Measurements from ENCODE around the gene NEDD4.
A peak's percentile ranks its signal among the peaks of the same experiment; 100 is the strongest.
"Not testable (repeated sequence)": the region's sequence is repeated elsewhere in the genome, so short reads cannot be mapped to it uniquely, and the experiment has no call there.

NEDD4 gene

DNA sequence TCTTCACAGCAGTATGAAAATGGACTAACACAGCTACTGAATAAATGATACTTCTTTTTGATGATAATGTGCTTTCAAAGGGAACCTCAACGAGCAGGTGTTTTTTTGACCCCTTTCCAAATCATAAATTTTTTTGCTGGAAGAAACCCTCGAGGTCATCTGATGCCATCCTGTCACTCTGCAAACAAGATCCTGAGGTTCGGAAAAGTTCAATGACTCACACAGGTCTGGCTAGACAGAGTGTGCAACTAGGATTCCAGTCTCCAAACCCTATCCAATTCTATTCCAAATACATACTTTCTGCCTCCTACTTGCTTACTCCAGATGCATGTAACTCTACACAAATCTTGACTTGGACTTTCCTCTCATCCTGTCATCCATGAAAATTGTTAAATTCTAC, 124.7 kb downstream of the NEDD4 start:
- no peak overlapping the region for H3K4me3 ChIP-seq (ENCODE audit: low read depth, low read length)

DNA sequence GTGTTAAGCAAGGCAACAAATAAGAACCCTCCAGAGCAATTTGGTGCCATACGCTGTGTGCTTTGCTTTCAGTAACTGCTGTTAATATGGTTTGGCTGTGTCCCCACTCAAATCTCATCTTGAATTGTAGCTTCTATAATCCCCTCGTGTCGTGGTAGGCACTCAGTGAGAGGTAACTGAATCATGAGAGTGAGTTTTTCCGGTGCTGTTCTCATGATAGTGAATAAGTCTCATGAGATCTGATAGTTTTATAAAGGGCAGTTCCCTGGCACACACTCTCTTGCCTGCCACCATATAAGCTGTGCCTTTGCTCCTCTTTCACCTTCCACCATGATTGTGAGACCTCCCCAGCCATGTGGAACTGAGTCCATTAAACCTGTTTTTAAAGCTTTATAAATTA, 125.1 kb downstream of the NEDD4 start:
- not testable (repeated sequence) for H3K4me3 ChIP-seq (ENCODE audit: low read depth, low read length); DNase-seq (ENCODE audit: low read depth)

More for the DNA sequence above, 124.7 kb downstream of the NEDD4 start:
- TF ChIP-seq, protein P1, sequence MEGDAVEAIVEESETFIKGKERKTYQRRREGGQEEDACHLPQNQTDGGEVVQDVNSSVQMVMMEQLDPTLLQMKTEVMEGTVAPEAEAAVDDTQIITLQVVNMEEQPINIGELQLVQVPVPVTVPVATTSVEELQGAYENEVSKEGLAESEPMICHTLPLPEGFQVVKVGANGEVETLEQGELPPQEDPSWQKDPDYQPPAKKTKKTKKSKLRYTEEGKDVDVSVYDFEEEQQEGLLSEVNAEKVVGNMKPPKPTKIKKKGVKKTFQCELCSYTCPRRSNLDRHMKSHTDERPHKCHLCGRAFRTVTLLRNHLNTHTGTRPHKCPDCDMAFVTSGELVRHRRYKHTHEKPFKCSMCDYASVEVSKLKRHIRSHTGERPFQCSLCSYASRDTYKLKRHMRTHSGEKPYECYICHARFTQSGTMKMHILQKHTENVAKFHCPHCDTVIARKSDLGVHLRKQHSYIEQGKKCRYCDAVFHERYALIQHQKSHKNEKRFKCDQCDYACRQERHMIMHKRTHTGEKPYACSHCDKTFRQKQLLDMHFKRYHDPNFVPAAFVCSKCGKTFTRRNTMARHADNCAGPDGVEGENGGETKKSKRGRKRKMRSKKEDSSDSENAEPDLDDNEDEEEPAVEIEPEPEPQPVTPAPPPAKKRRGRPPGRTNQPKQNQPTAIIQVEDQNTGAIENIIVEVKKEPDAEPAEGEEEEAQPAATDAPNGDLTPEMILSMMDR (IDR thresholded peaks at IDR 0.05; ENCODE audit: control insufficient read depth, extremely low read depth, insufficient read depth) = no peak
- peak; percentile 40 for DNase-seq (ENCODE audit: low read depth)

DNA sequence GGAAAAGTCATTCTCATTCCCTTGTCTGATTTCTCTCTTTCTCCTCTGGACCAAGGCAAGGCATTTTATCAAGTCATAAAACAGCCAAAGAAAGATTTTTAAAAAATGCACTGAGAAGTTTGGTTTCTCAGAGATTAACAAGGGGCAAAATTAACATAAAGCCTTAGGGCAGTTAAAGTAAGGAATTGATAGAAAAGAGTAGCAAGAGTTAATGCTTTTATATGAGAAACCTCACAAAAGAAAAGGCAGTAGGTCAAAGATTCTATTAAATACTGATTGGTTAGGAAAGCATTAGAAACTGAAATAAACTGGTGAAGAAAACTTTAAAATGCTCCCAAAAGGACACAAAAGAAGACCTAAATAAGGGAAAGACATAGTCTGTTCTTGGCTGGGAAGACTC, 129.5 kb downstream of the NEDD4 start:
- TF ChIP-seq, protein P1 (IDR thresholded peaks at IDR 0.05; ENCODE audit: control insufficient read depth, extremely low read depth, insufficient read depth) = no peak
- no peak overlapping the region for H3K4me3 ChIP-seq (ENCODE audit: low read depth, low read length)

DNA sequence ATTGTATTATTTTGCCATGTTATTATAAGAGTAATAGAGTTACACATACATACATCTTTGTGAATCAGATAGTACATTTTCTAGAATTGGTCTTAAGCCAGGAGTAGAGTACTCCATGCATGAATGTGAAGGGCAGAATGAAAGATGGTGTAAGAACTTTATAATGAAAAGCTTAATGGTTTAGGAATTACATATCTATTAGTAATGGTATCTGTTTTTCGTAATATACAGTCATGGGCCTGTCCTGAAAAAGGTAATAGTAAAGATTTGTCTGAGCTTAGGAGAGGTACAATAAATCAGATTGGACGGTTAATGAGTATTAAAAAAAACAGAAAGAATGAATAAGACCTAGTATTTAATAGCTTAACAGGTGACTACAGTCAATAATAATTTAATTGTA, 132.3 kb downstream of the NEDD4 start:
- TF ChIP-seq, protein P1 (IDR thresholded peaks at IDR 0.05; ENCODE audit: control insufficient read depth, extremely low read depth, insufficient read depth) = no peak
- DNase-seq (ENCODE audit: low read depth) = no peak
- no peak overlapping the region for H3K4me3 ChIP-seq (ENCODE audit: low read depth, low read length)

More for the DNA sequence above, 129.5 kb downstream of the NEDD4 start:
- DNase-seq (ENCODE audit: low read depth) = no peak

DNA sequence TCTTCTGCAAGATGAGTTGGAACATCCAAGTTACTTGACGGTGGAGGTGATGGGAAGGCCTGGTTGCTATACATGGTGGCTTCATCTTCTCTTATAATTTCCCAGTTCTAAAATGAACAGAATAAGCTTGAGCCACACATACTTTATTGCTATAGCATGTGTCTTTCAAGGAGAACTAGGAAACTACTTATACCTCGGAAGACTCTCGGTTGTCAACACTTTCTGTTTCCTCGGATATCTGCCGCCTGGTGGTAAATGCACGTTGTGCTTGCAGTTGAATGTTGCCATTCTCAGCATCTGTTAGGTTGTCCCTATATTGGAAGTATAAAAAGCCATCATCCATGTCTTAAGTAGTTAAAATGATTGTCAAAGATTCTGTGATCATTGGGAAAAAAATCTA, 132.9 kb downstream of the NEDD4 start:
- H3K4me3 ChIP-seq (ENCODE audit: low read depth, low read length) = no peak overlapping the region
- TF ChIP-seq, protein P1 (IDR thresholded peaks at IDR 0.05; ENCODE audit: control insufficient read depth, extremely low read depth, insufficient read depth) = no peak
- DNase-seq (ENCODE audit: low read depth) = no peak

DNA sequence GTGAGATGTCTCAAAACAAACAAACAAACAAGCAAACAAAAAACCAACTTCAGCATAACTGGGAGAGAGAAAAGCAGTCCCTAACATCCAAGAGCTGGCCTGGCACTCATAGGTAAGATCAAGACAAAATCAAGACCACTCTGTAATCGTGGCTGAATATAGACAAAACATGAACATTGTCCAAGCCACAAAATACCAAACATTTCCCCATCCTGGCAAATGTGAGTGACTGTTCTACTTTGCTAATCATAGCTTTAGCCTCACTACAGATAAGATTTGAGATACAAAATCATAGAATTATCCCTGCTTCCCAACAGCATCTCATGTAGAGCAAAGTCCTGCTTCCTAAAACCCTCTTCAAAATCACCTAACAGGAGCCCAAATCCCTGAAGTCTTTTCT, 133.7 kb downstream of the NEDD4 start:
- no peak for DNase-seq (ENCODE audit: low read depth)
- H3K4me3 ChIP-seq (ENCODE audit: low read depth, low read length) = no peak overlapping the region
- TF ChIP-seq, protein P1 (IDR thresholded peaks at IDR 0.05; ENCODE audit: control insufficient read depth, extremely low read depth, insufficient read depth) = no peak

DNA sequence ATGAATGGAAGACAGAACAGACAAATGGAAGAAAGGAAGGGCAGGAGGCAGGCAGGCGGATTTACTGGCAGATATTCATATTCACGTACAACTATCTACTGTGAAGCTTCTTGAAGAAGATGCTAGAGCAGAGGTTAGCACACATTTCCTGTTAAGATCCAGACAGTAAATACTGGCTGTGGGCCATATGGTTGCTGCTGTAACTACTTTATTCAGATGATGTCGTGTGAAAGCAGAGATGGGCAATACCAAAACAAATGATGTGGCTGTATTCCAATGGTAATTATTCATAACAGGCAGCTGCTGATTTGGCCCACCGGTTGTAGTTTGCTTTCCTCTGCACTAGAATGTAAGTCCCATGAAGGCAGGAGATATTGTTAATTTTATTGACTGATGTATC, 134.8 kb downstream of the NEDD4 start:
- TF ChIP-seq, protein P1 (IDR thresholded peaks at IDR 0.05; ENCODE audit: control insufficient read depth, extremely low read depth, insufficient read depth) = no peak

More for the DNA sequence above, 134.8 kb downstream of the NEDD4 start:
- no peak overlapping the region for H3K4me3 ChIP-seq (ENCODE audit: low read depth, low read length)
- no peak for DNase-seq (ENCODE audit: low read depth)

Measured in LNCaP clone FGC (cell line).